CD4-positive, alpha-beta T cell (primary cell): ENCODE data around the gene PLEKHH3. TPM values are rescaled to one million over a fixed set of nuclear protein-coding genes. Genes with fewer than 3 reads are reported as not detected.

Experiments
- ATAC-seq: fragments of 200-7000 bp; cut with Tn5 transposase; one replicate; pipeline ENCODE4 v1.10.0; 2022; ENCODE audit warnings: mild to moderate bottlenecking; ENCODE audit not compliant: poor library complexity
- CTCF ChIA-PET: fragments of 350-600 bp; sonication (Branson Sonifier 250); formaldehyde crosslinking; loops from one replicate; lab custom pipeline; 2021; ENCODE audit warnings: antibody characterized with exemption, inconsistent platforms; lab: Charles Lee
- POLR2A ChIA-PET: fragments of 350-600 bp; sonication (Branson Sonifier 250); formaldehyde crosslinking; loops from one replicate; lab custom pipeline; 2021; ENCODE audit warnings: antibody characterized with exemption, inconsistent platforms; lab: Charles Lee
- DNase-seq, 14 experiments: peaks; one replicate each; pipeline ENCODE4 v3.0.0-alpha.2; 2013 to 2020; ENCODE audit warnings: mixed read lengths in 2 of 14
- H3K27ac ChIP-seq, 2 donors: one replicate each; pipeline versions ENCODE4 v1.5.1 to v1.7.0; 2013; ENCODE audit warnings: low read length in 2 of 2, low read depth in 1 of 2, mild to moderate bottlenecking in 1 of 2
- H3K27me3 ChIP-seq, 2 experiments: 1 replicate in 1 of 2; 2 replicates in 1 of 2; pipeline versions ENCODE4 v1.6.1 to v1.7.0; 2013; ENCODE audit warnings: low read length in 2 of 2, control low read depth in 1 of 2, mild to moderate bottlenecking in 1 of 2, moderate library complexity in 1 of 2; ENCODE audit not compliant: insufficient read depth in 2 of 2, control insufficient read depth in 1 of 2
- H3K36me3 ChIP-seq: one replicate; pipeline ENCODE4 v1.6.1; 2013; ENCODE audit warnings: low read length, control low read depth; ENCODE audit not compliant: insufficient read depth
- H3K4me1 ChIP-seq: one replicate; pipeline ENCODE4 v1.6.1; 2013; ENCODE audit warnings: low read length, control low read depth; ENCODE audit not compliant: insufficient read depth
- H3K4me3 ChIP-seq: one replicate; pipeline ENCODE4 v1.5.1; 2013; ENCODE audit warnings: mild to moderate bottlenecking, low read length, moderate library complexity
- H3K9me3 ChIP-seq, 2 experiments: 1 replicate in 1 of 2; 2 replicates in 1 of 2; pipeline versions ENCODE4 v1.6.1 to v1.7.0; 2013; ENCODE audit warnings: low read length in 2 of 2, mild to moderate bottlenecking in 2 of 2, control low read depth in 1 of 2, moderate library complexity in 1 of 2; ENCODE audit not compliant: control insufficient read depth in 1 of 2, insufficient read depth in 1 of 2
- H3K27ac Mint-ChIP-seq: one replicate; pipeline ENCODE4 v1.8.0; 2020; ENCODE audit warnings: mixed read lengths
- H3K27me3 Mint-ChIP-seq: one replicate; pipeline ENCODE4 v1.8.0; 2021; ENCODE audit warnings: mixed read lengths
- H3K36me3 Mint-ChIP-seq: one replicate; pipeline ENCODE4 v1.8.0; 2021; ENCODE audit warnings: low read depth, mixed read lengths
- H3K4me1 Mint-ChIP-seq: one replicate; pipeline ENCODE4 v1.8.0; 2021; ENCODE audit warnings: low read depth, mixed read lengths
- H3K4me3 Mint-ChIP-seq: one replicate; pipeline ENCODE4 v1.8.0; 2020; ENCODE audit warnings: mild to moderate bottlenecking, mixed read lengths
- H3K9me3 Mint-ChIP-seq: one replicate; pipeline ENCODE4 v1.8.0; 2020; ENCODE audit warnings: mixed read lengths
- CTCF ChIP-seq: fragments of 200-600 bp; IDR thresholded peaks from one replicate; pipeline ENCODE4 v1.8.0; 2022; ENCODE audit warnings: antibody characterized with exemption, mild to moderate bottlenecking
- intact Hi-C, 2 experiments: fragments of 100-400 bp; cut with DNase I in 1 of 2; cut with micrococcal nuclease in 1 of 2; formaldehyde crosslinking; loops; one replicate each; pipeline versions ENCODE4 v1.15.1 to v1.9.0; 2023 to 2025; cut with DNase I, micrococcal nuclease
- total RNA-seq, 174 experiments: library from RNA in 2 of 174; stranded (reverse) in 2 of 174; gene quantifications; one replicate each; pipeline ENCODE4 v1.2.3 and lab custom pipeline; 2021 to 2026

PLEKHH3 gene
- total RNA-seq, 2 experiments from 2014 or later, result 0.60 to 1.1 TPM

GRCh38 chr17:42698736-42699414, 22.1 kb upstream of the PLEKHH3 start:
- no peak for ATAC-seq
- intact Hi-C loops, result no loop called here
- no peak for DNase-seq
- Histone ChIP-seq H3K27me3 (no peaks in the 10 kb centered on the region), H3K9me3 (no peaks in the 10 kb centered on the region), H3K36me3 (peaks cover 44% of the 10 kb centered on the region), H3K4me3 (no peak overlapping the region), H3K4me1 (peaks cover 4% of the 10 kb centered on the region), H3K27ac (no peak overlapping the region)
- Mint-ChIP-seq H3K36me3 (peaks cover 48% of the 10 kb centered on the region), H3K27me3 (no peaks in the 10 kb centered on the region), H3K27ac (no peak overlapping the region), H3K9me3 (no peaks in the 10 kb centered on the region), H3K4me1 (no peaks in the 10 kb centered on the region), H3K4me3 (no peak overlapping the region)
- CTCF ChIA-PET, result no interaction called here
- POLR2A ChIA-PET, result no interaction called here
- TF ChIP-seq CTCF, result no peak

GRCh38 chr17:42697108-42697811, 20.5 kb upstream of the PLEKHH3 start:
- no peak overlapping the region for H3K27ac Mint-ChIP-seq

GRCh38 chr17:42695500-42695899, 18.7 kb upstream of the PLEKHH3 start:
- Mint-ChIP-seq H3K27me3 (no peaks in the 10 kb centered on the region), H3K27ac (no peak overlapping the region), H3K36me3 (peaks cover 18% of the 10 kb centered on the region), H3K4me1 (no peaks in the 10 kb centered on the region), H3K4me3 (no peak overlapping the region), H3K9me3 (no peaks in the 10 kb centered on the region)
- ChIA-PET CTCF (no interaction called here), POLR2A (no interaction called here)
- no peak for TF ChIP-seq CTCF
- DNase-seq (no peak), ATAC-seq (no peak)
- Histone ChIP-seq H3K9me3 (no peaks in the 10 kb centered on the region), H3K36me3 (peaks cover 12% of the 10 kb centered on the region), H3K4me3 (no peak overlapping the region), H3K27ac (no peak overlapping the region), H3K27me3 (no peaks in the 10 kb centered on the region), H3K4me1 (no peaks in the 10 kb centered on the region)
- intact Hi-C loops, result no loop called here

More at GRCh38 chr17:42697108-42697811, 20.5 kb upstream of the PLEKHH3 start:
- POLR2A ChIA-PET, result no interaction called here
- DNase-seq (no peak), ATAC-seq (no peak)
- CTCF ChIA-PET, result no interaction called here
- Histone ChIP-seq H3K27me3 (no peaks in the 10 kb centered on the region), H3K36me3 (peaks cover 30% of the 10 kb centered on the region), H3K4me3 (no peak overlapping the region), H3K27ac (no peak overlapping the region), H3K4me1 (no peaks in the 10 kb centered on the region), H3K9me3 (no peaks in the 10 kb centered on the region)
- H3K4me1 Mint-ChIP-seq, result no peaks in the 10 kb centered on the region
- no peak overlapping the region for H3K4me3 Mint-ChIP-seq
- no peak for TF ChIP-seq CTCF
- H3K9me3 Mint-ChIP-seq, result no peaks in the 10 kb centered on the region
- intact Hi-C loops, result no loop called here
- no peaks in the 10 kb centered on the region for H3K27me3 Mint-ChIP-seq
- H3K36me3 Mint-ChIP-seq, result peaks cover 34% of the 10 kb centered on the region
